OCI-LY7 (cell line): Measurements from ENCODE around the gene TAB2. TPM values are rescaled to one million over a fixed set of nuclear protein-coding genes. Genes with fewer than 3 reads are reported as not detected.

Source experiments
- BruUV-seq: library from RNA; stranded (reverse); fragments of 400-500 nt; replicated peaks from 2 replicates; lab custom pipeline; 2021; lab: Mats Ljungman, UMichigan
- CTCF ChIA-PET: fragments of 300-600 bp; sonication (Branson Sonifier 250); formaldehyde crosslinking; loops from one replicate; lab custom pipeline; 2022; ENCODE audit warnings: antibody characterized with exemption; ENCODE audit not compliant: unreplicated experiment; lab: Charles Lee
- POLR2A ChIA-PET: fragments of 300-600 bp; sonication (Branson Sonifier 250); formaldehyde crosslinking; loops from one replicate; lab custom pipeline; 2022; ENCODE audit warnings: antibody characterized with exemption; lab: Charles Lee
- DNase-seq: peaks from one replicate; pipeline ENCODE4 v3.0.0-alpha.2; 2015; ENCODE audit warnings: low spot score
- H2AFZ ChIP-seq: fragments of 200-600 bp; sonication (generic), shearing (Covaris generic); 2 replicates; pipeline ENCODE4 v1.6.1; 2014; ENCODE audit warnings: mild to moderate bottlenecking, antibody characterized with exemption, low read length, moderate library complexity
- H3K27ac ChIP-seq: fragments of 200-600 bp; sonication (generic); 2 replicates; pipeline ENCODE4 v1.5.1; 2014; ENCODE audit warnings: mixed run types, low read depth, mild to moderate bottlenecking, moderate library complexity, low read length, inconsistent platforms; ENCODE audit not compliant: poor library complexity, severe bottlenecking
- H3K36me3 ChIP-seq: fragments of 200-600 bp; sonication (generic); 2 replicates; pipeline ENCODE4 v1.6.1; 2014; ENCODE audit warnings: mild to moderate bottlenecking, antibody characterized with exemption, low read length, moderate library complexity, mixed read lengths; ENCODE audit not compliant: insufficient read depth
- H3K4me1 ChIP-seq: fragments of 200-600 bp; sonication (generic); 2 replicates; pipeline ENCODE4 v1.5.1; 2014; ENCODE audit warnings: mild to moderate bottlenecking, low read length; ENCODE audit not compliant: insufficient read depth, poor library complexity, severe bottlenecking
- H3K4me2 ChIP-seq: fragments of 200-600 bp; sonication (generic); 2 replicates; pipeline ENCODE4 v1.6.1; 2014; ENCODE audit warnings: mild to moderate bottlenecking, low read length
- H3K4me3 ChIP-seq: fragments of 200-600 bp; sonication (generic); 2 replicates; pipeline ENCODE4 v1.5.1; 2014; ENCODE audit warnings: mild to moderate bottlenecking, low read depth, low read length; ENCODE audit not compliant: poor library complexity, severe bottlenecking
- H3K79me2 ChIP-seq: fragments of 200-600 bp; sonication (generic); 2 replicates; pipeline ENCODE4 v1.6.1; 2016; ENCODE audit warnings: low read depth, mild to moderate bottlenecking, low read length, moderate library complexity, mixed read lengths; ENCODE audit not compliant: insufficient read depth
- H3K9me2 ChIP-seq: fragments of 200-600 bp; sonication (generic); 2 replicates; pipeline ENCODE4 v1.6.1; 2016; ENCODE audit warnings: mild to moderate bottlenecking, low read length, mixed read lengths; ENCODE audit not compliant: insufficient read depth
- H3K9me3 ChIP-seq: fragments of 200-600 bp; sonication (generic); 2 replicates; pipeline ENCODE4 v1.6.1; 2014; ENCODE audit warnings: mild to moderate bottlenecking, mixed run types, low read length, mixed read lengths
- H4K20me1 ChIP-seq: fragments of 200-600 bp; sonication (generic); 2 replicates; pipeline ENCODE4 v1.6.1; 2014; ENCODE audit warnings: mild to moderate bottlenecking, antibody characterized with exemption, low read length, moderate library complexity, mixed read lengths; ENCODE audit not compliant: insufficient read depth
- EZH2phosphoT487 ChIP-seq: fragments of 200-600 bp; sonication (generic); IDR thresholded peaks from 2 replicates; pipeline ENCODE4 v1.6.1; 2018; ENCODE audit warnings: low read depth, borderline replicate concordance, mild to moderate bottlenecking, mixed run types, antibody characterized with exemption, low read length, moderate library complexity, mixed read lengths
- intact Hi-C: fragments of 100-400 bp; cut with micrococcal nuclease; formaldehyde crosslinking; loops from one replicate; pipeline ENCODE4 v1.10.0; 2022; ENCODE audit not compliant: unreplicated experiment
- total RNA-seq, 2 experiments: library from RNA; depleted of rRNA in 1 of 2; stranded (reverse); fragments of >200 nt in 1 of 2; shearing (Covaris generic) in 1 of 2; gene quantifications; 2 replicates each; pipeline ENCODE4 v1.2.3, GENCODE V29; 2014 to 2022
- TF ChIP-seq, protein P1 (sequence below): fragments of 200-600 bp; sonication (generic); conservative IDR thresholded peaks from 2 replicates; pipeline ENCODE4 v1.5.1; 2014; ENCODE audit warnings: mild to moderate bottlenecking, antibody characterized with exemption, low read length, moderate library complexity, mixed read lengths

The TAB2 gene
- total RNA-seq, 2 experiments from 2014 or later = 17.3 to 35.8 TPM

DNA sequence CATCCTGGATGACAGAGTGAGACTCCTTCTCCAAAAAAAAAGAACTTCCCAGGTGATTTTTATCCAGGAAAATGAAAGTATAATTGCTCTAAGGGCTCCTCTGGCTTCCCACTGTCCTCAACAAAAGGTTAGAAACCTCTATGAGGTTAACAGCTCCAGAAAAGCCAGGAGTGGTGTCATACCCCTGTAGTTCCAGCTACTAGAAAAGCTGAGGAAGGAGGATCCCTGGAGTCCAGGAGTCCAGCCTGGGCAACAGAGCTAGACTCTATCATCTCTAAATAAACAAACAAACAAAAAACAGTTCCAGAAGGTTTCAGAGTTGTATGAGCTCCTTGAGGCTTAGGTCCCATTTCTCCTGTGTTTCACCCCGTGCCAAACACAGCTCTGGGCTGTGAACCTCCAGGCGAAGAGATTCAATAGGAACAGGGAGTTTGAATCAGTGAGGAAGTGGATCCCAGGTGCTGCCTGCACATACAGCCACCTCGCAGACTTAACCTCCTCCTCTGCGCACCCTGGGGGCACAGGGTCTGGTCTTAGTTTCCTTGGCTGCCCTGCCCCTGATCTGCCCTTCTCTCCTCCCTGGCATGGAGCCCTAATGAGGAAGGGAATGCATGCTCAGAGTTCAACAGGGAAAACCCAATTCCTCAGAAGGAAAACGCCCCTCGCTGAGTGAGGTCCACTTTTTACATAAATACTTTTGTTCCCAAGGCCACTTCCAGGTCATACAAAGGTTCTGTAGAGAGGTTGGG lies 136.3 kb downstream of the TAB2 start:
- intact Hi-C loops = no loop called here
- Histone ChIP-seq H3K4me1 (no peaks in the 10 kb centered on the region), H3K9me3 (no peaks in the 10 kb centered on the region), H3K36me3 (peaks cover 65% of the 10 kb centered on the region), H2AFZ (no peak overlapping the region), H3K27ac (no peak overlapping the region), H3K79me2 (no peaks in the 10 kb centered on the region), H3K4me3 (no peak overlapping the region), H3K9me2 (no peaks in the 10 kb centered on the region), H4K20me1 (no peaks in the 10 kb centered on the region), H3K4me2 (no peak overlapping the region)
- POLR2A ChIA-PET = interaction anchor here (0.7 to 2.9 kb wide), 5 partner anchors 10 to 458 kb away, joined by 3 to 12 read pairs (median 5); no protein-coding TSS in a partner anchor
- BruUV-seq = no TSS peak
- no peak for DNase-seq
- no peak for TF ChIP-seq EZH2phosphoT487
- TF ChIP-seq, protein P1, sequence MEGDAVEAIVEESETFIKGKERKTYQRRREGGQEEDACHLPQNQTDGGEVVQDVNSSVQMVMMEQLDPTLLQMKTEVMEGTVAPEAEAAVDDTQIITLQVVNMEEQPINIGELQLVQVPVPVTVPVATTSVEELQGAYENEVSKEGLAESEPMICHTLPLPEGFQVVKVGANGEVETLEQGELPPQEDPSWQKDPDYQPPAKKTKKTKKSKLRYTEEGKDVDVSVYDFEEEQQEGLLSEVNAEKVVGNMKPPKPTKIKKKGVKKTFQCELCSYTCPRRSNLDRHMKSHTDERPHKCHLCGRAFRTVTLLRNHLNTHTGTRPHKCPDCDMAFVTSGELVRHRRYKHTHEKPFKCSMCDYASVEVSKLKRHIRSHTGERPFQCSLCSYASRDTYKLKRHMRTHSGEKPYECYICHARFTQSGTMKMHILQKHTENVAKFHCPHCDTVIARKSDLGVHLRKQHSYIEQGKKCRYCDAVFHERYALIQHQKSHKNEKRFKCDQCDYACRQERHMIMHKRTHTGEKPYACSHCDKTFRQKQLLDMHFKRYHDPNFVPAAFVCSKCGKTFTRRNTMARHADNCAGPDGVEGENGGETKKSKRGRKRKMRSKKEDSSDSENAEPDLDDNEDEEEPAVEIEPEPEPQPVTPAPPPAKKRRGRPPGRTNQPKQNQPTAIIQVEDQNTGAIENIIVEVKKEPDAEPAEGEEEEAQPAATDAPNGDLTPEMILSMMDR = no peak
- CTCF ChIA-PET = no interaction called here

DNA sequence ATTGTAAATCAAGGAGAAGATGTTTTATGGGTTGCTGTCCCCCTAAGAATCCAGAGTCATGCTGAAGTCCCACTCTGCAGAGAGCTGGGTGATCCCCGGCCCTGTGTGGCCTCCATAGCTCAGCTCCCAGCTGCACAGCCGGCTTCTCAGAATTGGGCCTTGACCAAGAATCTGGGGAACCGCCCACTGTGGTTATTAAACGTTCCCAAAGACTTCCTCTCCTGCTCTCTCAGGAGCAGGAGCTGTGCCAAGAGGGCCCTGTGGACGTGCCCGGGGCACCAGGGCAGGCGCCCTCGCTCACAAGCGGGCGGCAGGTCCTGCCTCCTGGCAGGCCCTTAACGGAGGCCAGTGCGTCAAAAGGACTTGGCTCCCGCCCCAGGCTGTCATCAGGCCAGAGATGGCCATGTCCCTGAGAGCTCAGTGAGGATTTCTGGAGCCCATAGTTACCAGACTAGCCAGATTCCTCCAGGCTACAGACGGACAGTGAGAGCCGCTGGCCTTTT lies 136.9 kb downstream of the TAB2 start:
- no peak for DNase-seq
- CTCF ChIA-PET = no interaction called here
- no peak overlapping the region for H3K4me2 ChIP-seq
- no peak overlapping the region for H3K4me3 ChIP-seq
- TF ChIP-seq, protein P1 = no peak
- no peak for TF ChIP-seq EZH2phosphoT487
- H3K27ac ChIP-seq = no peak overlapping the region
- no peaks in the 10 kb centered on the region for H3K4me1 ChIP-seq
- peaks cover 67% of the 10 kb centered on the region for H3K36me3 ChIP-seq
- no peaks in the 10 kb centered on the region for H3K79me2 ChIP-seq
- BruUV-seq = no TSS peak
- no peaks in the 10 kb centered on the region for H4K20me1 ChIP-seq
- no peak overlapping the region for H2AFZ ChIP-seq
- intact Hi-C loops = no loop called here
- H3K9me2 ChIP-seq = no peaks in the 10 kb centered on the region
- H3K9me3 ChIP-seq = no peaks in the 10 kb centered on the region
- POLR2A ChIA-PET = interaction anchor here (1.1 to 2.9 kb wide), 2 partner anchors 10 to 51 kb away, joined by 4 to 12 read pairs; no protein-coding TSS in a partner anchor
